Brain microvascular endothelial cell (primary cell): ENCODE measurements around the gene BOD1.

Experiments
- DNase-seq: peaks from one replicate; pipeline ENCODE4 v3.0.0-alpha.2; 2020
- H3K27ac ChIP-seq: fragments of 250-450 bp; sonication (Bioruptor Pico); 2 replicates; pipeline ENCODE4 v1.5.1; 2020; ENCODE audit warnings: mild to moderate bottlenecking, moderate library complexity
- H3K27me3 ChIP-seq: fragments of 250-450 bp; sonication (Bioruptor Pico); replicated peaks from 2 replicates; pipeline ENCODE4 v1.5.1; 2020; ENCODE audit warnings: mild to moderate bottlenecking
- H3K36me3 ChIP-seq: fragments of 250-450 bp; sonication (Bioruptor Pico); replicated peaks from 2 replicates; pipeline ENCODE4 v1.5.1; 2020; ENCODE audit warnings: mild to moderate bottlenecking
- H3K4me3 ChIP-seq: 2 replicates; pipeline ENCODE4 v1.5.1; 2011; ENCODE audit warnings: low read depth, mild to moderate bottlenecking, control low read depth, low read length, moderate library complexity
- in situ Hi-C: cut with HindIII; loops from 2 replicates; pipeline ENCODE4 v1.10.0; 2017; ENCODE audit warnings: low sequenced_read_pairs, low pct_ligation_motif_present
- TF ChIP-seq, protein P1 (sequence below): IDR thresholded peaks from 2 replicates; pipeline ENCODE4 v1.5.1; 2011; ENCODE audit warnings: low read depth, mild to moderate bottlenecking, moderate library complexity, low read length, control low read depth, inconsistent platforms; ENCODE audit errors: missing control alignments

Gene BOD1

DNA sequence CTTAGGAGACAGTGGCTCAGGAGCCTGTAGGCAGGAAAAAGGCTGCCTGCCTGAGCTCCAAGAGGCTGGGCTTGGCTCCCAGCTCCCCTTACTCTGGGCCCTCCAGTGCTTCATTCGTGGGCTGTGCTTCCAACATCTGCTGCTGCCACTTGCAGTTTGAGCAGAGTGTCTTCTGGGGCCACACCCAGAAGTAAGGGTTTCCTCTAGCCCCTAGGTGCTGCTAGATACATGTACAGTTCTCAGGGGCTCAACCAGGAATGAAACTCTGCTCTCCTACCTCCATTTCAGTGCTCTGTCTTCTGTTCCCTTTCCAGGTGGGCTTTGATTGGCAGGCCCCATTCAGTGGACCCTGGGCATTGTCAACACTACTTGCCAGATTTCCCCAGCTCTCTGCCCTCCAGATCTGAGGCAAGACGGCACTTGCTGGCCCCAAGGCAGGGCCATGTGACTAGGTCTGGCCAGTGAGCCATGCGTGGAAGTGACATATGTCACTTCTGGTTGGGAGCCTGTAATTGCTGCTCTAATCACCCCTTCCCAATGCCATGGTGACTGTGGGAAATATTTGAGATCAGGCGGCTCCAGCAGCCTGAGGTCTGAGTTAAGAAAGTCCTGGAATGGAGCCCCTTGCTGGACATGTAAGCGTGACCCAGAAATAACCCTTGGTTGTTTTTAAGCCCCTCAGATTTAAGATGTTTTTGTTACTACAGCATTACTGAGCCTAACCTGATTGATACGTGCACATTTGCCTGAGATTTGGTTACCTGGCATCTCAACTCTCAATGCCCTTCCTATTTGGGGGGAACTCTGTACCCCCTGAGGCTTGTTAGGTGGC lies 9.4 kb upstream of the BOD1 start:
- no peak for DNase-seq
- in situ Hi-C loops = loop anchor here (25.0 kb wide), 1 partner anchor 311 kb away; no protein-coding TSS in a partner anchor
- Histone ChIP-seq H3K4me3 (no peak overlapping the region), H3K36me3 (no peaks in the 10 kb centered on the region), H3K27ac (no peak overlapping the region), H3K27me3 (peaks cover 2% of the 10 kb centered on the region)
- TF ChIP-seq, protein P1, sequence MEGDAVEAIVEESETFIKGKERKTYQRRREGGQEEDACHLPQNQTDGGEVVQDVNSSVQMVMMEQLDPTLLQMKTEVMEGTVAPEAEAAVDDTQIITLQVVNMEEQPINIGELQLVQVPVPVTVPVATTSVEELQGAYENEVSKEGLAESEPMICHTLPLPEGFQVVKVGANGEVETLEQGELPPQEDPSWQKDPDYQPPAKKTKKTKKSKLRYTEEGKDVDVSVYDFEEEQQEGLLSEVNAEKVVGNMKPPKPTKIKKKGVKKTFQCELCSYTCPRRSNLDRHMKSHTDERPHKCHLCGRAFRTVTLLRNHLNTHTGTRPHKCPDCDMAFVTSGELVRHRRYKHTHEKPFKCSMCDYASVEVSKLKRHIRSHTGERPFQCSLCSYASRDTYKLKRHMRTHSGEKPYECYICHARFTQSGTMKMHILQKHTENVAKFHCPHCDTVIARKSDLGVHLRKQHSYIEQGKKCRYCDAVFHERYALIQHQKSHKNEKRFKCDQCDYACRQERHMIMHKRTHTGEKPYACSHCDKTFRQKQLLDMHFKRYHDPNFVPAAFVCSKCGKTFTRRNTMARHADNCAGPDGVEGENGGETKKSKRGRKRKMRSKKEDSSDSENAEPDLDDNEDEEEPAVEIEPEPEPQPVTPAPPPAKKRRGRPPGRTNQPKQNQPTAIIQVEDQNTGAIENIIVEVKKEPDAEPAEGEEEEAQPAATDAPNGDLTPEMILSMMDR = no peak

DNA sequence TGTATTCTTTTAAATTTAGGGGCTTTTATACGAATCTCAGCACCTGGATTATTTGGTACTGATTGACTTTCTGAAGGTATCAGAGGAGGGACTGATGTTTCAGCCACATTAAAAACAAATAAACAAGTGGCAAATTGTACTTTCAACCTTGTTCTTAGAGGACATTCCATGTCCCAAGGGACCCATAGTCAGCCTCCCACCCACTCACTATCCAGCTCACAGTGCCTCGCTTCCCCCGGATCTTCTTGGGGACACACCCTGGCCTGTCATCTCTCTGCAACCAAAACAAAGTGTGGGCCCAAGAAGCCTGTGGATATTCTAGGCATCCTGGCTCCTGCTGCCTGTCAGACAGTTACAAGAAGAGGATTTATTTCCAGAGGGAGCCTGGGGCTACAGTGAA lies 8.8 kb upstream of the BOD1 start:
- Histone ChIP-seq H3K4me3 (no peak overlapping the region), H3K27ac (no peak overlapping the region), H3K27me3 (peaks cover 2% of the 10 kb centered on the region), H3K36me3 (no peaks in the 10 kb centered on the region)
- in situ Hi-C loops = loop anchor here (25.0 kb wide), 1 partner anchor 312 kb away; no protein-coding TSS in a partner anchor
- DNase-seq = no peak
- TF ChIP-seq, protein P1 = no peak

DNA sequence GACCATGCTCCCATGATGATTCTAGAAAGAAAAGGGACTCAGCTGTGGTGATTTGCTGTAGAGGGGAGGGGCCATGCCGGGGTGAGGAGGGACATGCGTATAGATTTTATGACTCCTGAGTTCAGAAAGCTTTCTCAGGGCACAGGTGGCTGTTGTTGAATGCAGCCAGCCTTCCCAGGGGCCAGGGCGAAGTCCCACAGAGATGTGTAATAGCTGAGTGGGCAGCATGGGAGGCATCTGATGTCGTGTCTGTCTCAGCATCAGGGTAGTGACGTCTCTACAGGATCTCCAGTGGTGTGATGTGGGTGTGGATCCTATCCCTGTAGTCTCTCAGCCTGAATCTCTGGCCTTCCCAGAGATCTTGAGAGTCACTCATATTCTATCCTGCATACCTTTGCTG lies 7.8 kb upstream of the BOD1 start:
- TF ChIP-seq, protein P1 = no peak
- in situ Hi-C loops = no loop called here
- H3K27me3 ChIP-seq = peaks cover 2% of the 10 kb centered on the region
- no peaks in the 10 kb centered on the region for H3K36me3 ChIP-seq
- H3K4me3 ChIP-seq = no peak overlapping the region
- DNase-seq = no peak
- H3K27ac ChIP-seq = no peak overlapping the region

DNA sequence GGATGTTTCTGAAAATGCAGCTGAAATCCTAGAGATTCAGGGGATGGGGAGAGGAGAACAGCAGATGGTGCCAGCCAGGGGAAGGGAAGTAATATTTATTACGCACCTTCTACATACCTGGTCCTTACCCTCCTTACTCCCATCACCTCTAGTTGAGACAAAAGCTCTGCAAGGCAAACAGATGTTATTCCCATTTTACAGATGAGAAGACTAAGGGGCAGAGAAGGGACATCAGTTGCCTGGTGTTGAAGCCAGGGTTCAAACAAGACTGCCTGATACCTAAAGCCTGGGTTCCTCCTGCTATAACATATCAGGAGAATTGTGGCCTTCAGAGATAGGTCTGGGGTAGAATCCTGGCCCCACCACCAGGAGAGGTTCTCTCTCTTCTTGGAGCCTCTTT lies 7.3 kb upstream of the BOD1 start:
- Histone ChIP-seq H3K27me3 (peaks cover 2% of the 10 kb centered on the region), H3K27ac (no peak overlapping the region), H3K36me3 (no peaks in the 10 kb centered on the region), H3K4me3 (no peak overlapping the region)
- TF ChIP-seq, protein P1 = no peak
- in situ Hi-C loops = no loop called here
- DNase-seq = no peak

DNA sequence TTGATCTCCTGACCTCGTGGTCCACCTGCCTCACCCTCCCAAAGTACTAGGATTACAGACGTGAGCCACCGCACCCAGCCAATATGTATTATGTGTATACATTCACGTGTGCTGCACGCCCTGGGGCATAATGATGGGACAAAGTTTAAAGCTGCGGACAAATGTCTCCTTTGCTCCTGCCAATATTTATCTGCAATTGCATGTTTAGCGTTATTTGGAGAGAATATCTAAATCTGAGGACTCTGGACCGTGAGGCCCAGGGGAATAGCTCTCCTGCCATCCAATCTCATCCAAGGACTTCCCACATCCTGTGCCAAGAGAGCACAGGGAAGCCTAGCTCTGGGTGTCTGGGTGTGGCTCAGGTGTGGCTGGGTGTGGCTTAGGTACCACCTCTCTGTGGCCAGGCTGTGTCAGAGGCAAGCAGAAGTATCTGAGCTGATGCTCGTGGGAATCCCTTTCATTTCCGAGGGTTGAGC lies 6.9 kb upstream of the BOD1 start:
- Histone ChIP-seq H3K36me3 (no peaks in the 10 kb centered on the region), H3K27ac (no peak overlapping the region), H3K4me3 (no peak overlapping the region), H3K27me3 (peaks cover 2% of the 10 kb centered on the region)
- no peak for DNase-seq
- TF ChIP-seq, protein P1 = no peak
- in situ Hi-C loops = no loop called here
